Thyroid gland (tissue), 4 donors: ENCODE measurements around the gene MDC1.

Experiments
- POLR2A ChIP-seq, 2 donors: fragments of 450-650 bp; IDR thresholded peaks; one replicate each; pipeline ENCODE4 v1.6.1; 2017; ENCODE audit warnings: antibody characterized with exemption in 2 of 2, mild to moderate bottlenecking in 2 of 2, moderate library complexity in 1 of 2
- TF ChIP-seq, protein P1 (sequence below), 6 experiments: fragments of 200-600 bp in 3 of 6; fragments of 450-650 bp in 3 of 6; sonication (generic) in 3 of 6; IDR thresholded peaks; one replicate each; pipeline ENCODE4 v1.5.1; 2016 to 2019; ENCODE audit warnings: antibody characterized with exemption in 6 of 6, mild to moderate bottlenecking in 2 of 6, inconsistent platforms in 1 of 6, moderate library complexity in 1 of 6

DNA sequence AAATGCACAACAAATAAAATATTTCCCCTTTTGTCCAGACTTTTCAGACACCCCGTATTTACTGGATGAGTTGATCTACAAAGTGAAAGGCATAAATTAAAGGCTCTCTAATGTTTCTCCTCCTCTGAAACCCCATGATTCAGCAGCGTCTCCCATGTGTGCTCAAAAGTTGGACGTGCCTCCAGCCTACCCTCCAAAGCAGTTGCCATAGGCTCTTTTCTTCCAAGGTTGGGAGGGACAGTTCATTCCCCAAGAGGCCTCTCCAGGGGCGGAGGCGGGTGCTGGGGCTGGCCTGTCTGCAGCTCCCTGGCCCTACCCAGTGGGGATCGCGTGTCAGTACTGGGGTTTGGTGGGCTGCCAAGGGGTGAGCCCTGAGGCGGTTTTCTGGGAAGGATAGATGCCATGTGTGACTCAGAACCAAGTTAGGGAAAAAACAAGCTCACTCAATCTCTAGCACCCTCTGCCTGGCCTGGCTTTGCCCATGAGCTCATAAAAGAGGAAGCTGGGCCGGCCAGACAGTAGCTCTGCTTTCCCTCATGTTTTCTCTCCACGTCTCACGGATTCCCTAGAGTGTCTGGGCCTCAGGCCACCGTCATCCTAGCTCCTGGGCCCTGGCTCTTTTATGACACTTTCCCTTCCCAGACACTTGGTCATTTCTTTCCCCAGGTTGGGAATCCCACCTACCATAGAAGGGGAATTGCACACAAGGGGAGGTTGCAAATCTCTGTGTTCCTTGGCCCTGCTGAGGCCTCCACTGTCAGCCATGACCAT, 35.3 kb upstream of the MDC1 start:
- TF ChIP-seq, protein P1, sequence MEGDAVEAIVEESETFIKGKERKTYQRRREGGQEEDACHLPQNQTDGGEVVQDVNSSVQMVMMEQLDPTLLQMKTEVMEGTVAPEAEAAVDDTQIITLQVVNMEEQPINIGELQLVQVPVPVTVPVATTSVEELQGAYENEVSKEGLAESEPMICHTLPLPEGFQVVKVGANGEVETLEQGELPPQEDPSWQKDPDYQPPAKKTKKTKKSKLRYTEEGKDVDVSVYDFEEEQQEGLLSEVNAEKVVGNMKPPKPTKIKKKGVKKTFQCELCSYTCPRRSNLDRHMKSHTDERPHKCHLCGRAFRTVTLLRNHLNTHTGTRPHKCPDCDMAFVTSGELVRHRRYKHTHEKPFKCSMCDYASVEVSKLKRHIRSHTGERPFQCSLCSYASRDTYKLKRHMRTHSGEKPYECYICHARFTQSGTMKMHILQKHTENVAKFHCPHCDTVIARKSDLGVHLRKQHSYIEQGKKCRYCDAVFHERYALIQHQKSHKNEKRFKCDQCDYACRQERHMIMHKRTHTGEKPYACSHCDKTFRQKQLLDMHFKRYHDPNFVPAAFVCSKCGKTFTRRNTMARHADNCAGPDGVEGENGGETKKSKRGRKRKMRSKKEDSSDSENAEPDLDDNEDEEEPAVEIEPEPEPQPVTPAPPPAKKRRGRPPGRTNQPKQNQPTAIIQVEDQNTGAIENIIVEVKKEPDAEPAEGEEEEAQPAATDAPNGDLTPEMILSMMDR (IDR thresholded peaks at IDR 0.05) = no peak
- TF ChIP-seq POLR2A (IDR thresholded peaks at IDR 0.05) = no peak
